Activated T-helper 2 cell treated with anti-CD3 and anti-CD28 coated beads, Interferon-gamma antibody, Interleukin-2, Interleukin-4, amounts not matched to agents 10 μg/mL and 5 μg/mL and 100 μg/mL, durations not matched to agents 14 hours and 24 hours and 36 hours (primary cell): ENCODE data around the gene CCDC167. TPM values are rescaled to one million over a fixed set of nuclear protein-coding genes. Genes with fewer than 3 reads are reported as not detected.

ENCODE experiments used
- DNase-seq: peaks from one replicate; pipeline ENCODE4 v3.0.0; 2021; ENCODE audit warnings: low spot score
- H3K27ac Mint-ChIP-seq: one replicate; pipeline ENCODE4 v1.8.0; 2021; ENCODE audit warnings: mixed read lengths
- H3K27me3 Mint-ChIP-seq: one replicate; pipeline ENCODE4 v1.8.0; 2021; ENCODE audit warnings: low read depth, mixed read lengths
- H3K36me3 Mint-ChIP-seq: one replicate; pipeline ENCODE4 v1.8.0; 2021; ENCODE audit warnings: low read depth, mixed read lengths
- H3K4me1 Mint-ChIP-seq: one replicate; pipeline ENCODE4 v1.8.0; 2021; ENCODE audit warnings: low read depth, mixed read lengths
- H3K4me3 Mint-ChIP-seq: one replicate; pipeline ENCODE4 v1.8.0; 2021; ENCODE audit warnings: low read depth, mild to moderate bottlenecking, moderate library complexity, mixed read lengths
- H3K9me3 Mint-ChIP-seq: one replicate; pipeline ENCODE4 v1.8.0; 2021; ENCODE audit warnings: mixed read lengths
- intact Hi-C: fragments of 100-400 bp; cut with micrococcal nuclease; formaldehyde crosslinking; loops from one replicate; pipeline ENCODE4 v1.15.1; 2023
- total RNA-seq: library from RNA; stranded (reverse); gene quantifications from 2 replicates; pipeline ENCODE4 v1.2.3, GENCODE V29; 2022

CCDC167 gene
- total RNA-seq, 1 donor from 2014 or later: 76.9 TPM

DNA sequence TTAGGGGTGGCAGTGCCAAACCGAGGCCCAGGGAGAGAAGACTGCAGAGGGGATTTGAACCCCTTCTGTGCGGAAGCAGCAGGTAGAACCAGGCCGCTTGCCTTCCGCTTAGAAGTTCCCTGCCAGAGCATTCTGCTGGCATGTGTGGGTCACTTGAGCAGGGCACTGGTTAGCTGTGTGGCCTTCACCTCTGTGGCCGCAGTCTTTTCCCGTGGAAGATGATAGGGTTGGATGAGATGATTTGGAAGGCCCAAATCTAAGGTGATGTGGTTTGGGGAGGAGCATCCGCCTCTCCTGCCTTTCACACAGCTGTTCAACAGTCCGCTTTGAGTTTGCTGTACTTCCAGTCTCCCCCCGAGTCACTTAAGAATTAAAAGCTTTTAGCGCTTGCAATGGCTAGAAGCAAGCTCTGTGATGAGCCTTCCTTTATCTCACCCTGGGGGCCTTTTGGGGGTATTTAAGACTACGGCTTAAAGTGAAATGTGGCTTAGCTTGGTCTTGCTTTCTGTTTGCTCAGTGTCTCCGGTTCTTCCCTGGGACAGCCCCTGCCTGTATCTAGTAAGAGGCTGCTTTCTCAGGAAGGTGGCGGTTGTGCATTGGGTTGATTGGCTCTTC is 65.9 kb downstream of the CCDC167 start:
- H3K27me3 Mint-ChIP-seq: no peaks in the 10 kb centered on the region

More for the DNA sequence above, 65.9 kb downstream of the CCDC167 start:
- Mint-ChIP-seq H3K4me3 (peak overlapping the region; percentile 95), H3K9me3 (no peaks in the 10 kb centered on the region), H3K27ac (peak overlapping the region; percentile 99), H3K36me3 (peaks cover 29% of the 10 kb centered on the region), H3K4me1 (peaks cover 33% of the 10 kb centered on the region)
- DNase-seq: peak; percentile 46
- intact Hi-C loops: loop anchor here (5.0 to 10.0 kb wide), 3 partner anchors 49 to 259 kb away; partner anchors contain the start of gene CCDC167

Other genes with a start within 250 kb of the CCDC167 start
- gene TBC1D22B, start 242.1 kb downstream of the CCDC167 start, total RNA-seq: 13.8 and 14.6 TPM in 2 replicates
- gene TMEM217, start 241.7 kb downstream of the CCDC167 start, total RNA-seq: 4.5 and 4.8 TPM in 2 replicates
- gene RNF8, start 145.9 kb downstream of the CCDC167 start, total RNA-seq: 28.5 and 32.0 TPM in 2 replicates
- gene CMTR1, start 66.7 kb downstream of the CCDC167 start, total RNA-seq: 51.8 and 55.6 TPM in 2 replicates
- 1.8 and 2.1 TPM in 2 replicates for gene MDGA1, start 198.0 kb upstream of the CCDC167 start, total RNA-seq